GM12873 (cell line): Measurements from ENCODE around the gene MGAT5.

Experiments
- TF ChIP-seq, protein P1 (sequence below): IDR thresholded peaks from 2 replicates; pipeline ENCODE4 v1.5.1; 2012; ENCODE audit warnings: low read depth, mild to moderate bottlenecking, moderate library complexity, low read length, control low read depth; ENCODE audit not compliant: insufficient read depth; ENCODE audit errors: missing control alignments

The MGAT5 gene

DNA sequence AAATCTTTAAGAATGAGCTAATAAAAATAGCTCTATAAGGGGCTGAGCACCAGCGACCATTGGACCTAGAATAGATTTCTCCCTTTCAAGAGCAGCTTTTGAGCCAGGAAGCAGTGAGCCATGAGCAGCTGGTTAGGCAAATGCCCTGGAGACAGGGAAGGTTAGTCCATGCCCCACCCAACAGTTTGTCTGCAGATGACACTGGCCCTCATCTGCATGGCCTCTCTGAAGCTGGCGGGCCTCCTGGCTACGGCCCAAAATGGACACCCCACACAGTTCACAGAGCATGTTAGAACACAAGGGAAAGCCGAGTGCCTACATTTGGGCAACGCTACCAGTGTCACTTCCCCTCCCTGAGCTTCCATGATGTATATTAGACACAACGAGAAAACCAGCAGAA, 201.1 kb downstream of the MGAT5 start:
- TF ChIP-seq, protein P1, sequence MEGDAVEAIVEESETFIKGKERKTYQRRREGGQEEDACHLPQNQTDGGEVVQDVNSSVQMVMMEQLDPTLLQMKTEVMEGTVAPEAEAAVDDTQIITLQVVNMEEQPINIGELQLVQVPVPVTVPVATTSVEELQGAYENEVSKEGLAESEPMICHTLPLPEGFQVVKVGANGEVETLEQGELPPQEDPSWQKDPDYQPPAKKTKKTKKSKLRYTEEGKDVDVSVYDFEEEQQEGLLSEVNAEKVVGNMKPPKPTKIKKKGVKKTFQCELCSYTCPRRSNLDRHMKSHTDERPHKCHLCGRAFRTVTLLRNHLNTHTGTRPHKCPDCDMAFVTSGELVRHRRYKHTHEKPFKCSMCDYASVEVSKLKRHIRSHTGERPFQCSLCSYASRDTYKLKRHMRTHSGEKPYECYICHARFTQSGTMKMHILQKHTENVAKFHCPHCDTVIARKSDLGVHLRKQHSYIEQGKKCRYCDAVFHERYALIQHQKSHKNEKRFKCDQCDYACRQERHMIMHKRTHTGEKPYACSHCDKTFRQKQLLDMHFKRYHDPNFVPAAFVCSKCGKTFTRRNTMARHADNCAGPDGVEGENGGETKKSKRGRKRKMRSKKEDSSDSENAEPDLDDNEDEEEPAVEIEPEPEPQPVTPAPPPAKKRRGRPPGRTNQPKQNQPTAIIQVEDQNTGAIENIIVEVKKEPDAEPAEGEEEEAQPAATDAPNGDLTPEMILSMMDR = no peak

DNA sequence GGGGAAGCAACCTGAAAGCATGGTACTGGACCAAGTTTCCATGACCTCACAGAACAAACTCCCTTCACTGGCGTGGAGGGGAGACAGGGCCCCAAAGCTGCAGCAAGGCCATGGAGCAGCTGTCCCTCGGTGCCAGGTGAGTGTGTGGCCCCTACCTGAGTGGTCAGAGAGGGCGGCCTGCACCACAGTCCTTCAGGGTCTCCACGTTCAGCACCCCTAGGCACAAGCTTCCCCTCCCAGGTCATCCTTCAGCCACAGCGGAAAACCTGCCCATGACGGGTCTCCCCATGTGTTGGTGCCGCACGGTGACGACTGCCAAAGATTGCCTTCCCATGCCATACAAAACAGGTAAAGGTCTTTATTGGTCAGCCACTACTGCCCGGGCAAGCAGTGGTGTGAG, 201.6 kb downstream of the MGAT5 start:
- TF ChIP-seq, protein P1 = no peak

GRCh38 chr2:134457353-134457752, 203.5 kb downstream of the MGAT5 start:
- TF ChIP-seq, protein P1 = no peak

GRCh38 chr2:134457765-134458472, 204.0 kb downstream of the MGAT5 start:
- TF ChIP-seq, protein P1 = no peak

DNA sequence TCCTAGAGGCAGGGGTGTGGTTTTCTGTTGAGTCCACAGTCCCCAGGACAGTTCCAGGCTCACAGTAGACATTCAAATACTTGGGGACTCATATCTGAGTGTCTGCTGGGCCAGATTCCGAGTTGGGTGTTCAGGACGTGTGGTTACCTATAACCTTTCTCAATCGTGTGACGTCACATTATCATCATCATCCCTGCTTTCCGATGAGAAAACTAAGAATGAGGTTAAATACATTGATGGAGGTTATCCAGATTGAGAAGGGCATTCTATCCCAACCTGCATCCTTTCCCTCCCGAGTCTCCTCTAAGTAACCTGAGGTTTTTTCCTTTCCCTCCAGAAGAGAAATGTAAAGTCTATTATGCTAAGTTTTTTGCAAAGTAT, 204.6 kb downstream of the MGAT5 start:
- TF ChIP-seq, protein P1 = no peak

DNA sequence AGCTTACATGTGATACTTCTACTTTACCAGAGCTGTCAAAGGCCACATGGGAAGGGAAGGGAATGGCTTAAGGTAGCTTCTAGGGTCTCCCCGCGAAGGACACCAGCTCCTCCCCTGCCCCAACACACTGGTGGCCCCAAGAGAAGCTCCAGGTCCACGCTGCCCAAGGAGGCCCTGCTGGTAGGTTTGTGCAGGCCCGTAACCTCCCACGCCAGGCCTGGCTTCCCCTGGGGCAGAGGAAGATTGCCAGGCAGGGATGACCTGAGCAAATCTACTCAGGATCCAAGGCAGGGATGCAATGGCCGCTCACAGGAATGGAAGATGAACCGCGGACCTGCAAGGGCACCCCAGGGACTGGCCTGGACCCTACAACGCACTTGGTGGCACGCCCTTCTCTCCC, 205.1 kb downstream of the MGAT5 start:
- TF ChIP-seq, protein P1 = no peak

GRCh38 chr2:134459706-134460406, 206.0 kb downstream of the MGAT5 start:
- TF ChIP-seq, protein P1 = no peak
